Measurements from ENCODE around the gene RIOK1.
A peak's percentile ranks its signal among the peaks of the same experiment; 100 is the strongest.

RIOK1 gene

GRCh38 chr6:7409740-7410139 lies 20.1 kb downstream of the RIOK1 start:
- DNase-seq (ENCODE audit: low spot score): no peak

DNA sequence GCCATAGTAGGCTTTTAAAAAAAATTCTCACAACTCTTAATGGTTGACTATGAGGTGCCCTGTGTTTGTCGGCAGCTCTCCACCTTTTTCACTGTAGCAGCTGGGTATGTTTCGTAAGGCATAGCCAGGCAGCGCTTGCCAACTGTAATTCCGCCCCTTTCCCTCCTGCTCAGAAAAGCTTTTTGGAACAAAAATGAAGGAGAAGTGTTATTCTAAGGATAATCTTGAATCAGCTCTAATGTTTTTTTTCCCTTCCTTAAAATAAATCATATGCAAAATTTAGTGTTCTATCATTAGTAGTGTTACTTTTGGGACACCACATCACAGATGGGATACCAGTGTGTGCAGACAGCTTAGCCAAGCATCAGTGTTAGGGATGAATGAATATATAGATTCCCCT lies 21.2 kb downstream of the RIOK1 start:
- no peak for DNase-seq (ENCODE audit: low spot score)

DNA sequence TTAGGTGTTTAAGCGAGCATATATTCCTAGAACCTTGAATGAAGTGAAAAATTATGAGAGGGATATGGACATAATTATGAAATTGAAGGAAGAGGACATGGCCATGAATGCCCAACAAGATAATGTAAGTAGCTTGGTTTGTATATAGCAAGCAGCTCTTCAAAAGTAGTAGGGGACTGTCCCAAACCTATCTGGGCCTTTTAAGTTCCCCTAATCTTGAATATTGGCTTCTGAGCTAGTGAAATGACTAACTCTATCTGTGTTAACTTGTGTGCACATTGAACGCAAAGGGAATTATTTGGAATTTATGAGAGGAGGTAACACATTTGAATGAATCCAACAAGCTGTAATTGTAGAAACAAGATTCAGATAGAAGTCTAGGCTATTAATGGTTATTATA lies 21.7 kb downstream of the RIOK1 start:
- DNase-seq (ENCODE audit: low spot score): no peak

DNA sequence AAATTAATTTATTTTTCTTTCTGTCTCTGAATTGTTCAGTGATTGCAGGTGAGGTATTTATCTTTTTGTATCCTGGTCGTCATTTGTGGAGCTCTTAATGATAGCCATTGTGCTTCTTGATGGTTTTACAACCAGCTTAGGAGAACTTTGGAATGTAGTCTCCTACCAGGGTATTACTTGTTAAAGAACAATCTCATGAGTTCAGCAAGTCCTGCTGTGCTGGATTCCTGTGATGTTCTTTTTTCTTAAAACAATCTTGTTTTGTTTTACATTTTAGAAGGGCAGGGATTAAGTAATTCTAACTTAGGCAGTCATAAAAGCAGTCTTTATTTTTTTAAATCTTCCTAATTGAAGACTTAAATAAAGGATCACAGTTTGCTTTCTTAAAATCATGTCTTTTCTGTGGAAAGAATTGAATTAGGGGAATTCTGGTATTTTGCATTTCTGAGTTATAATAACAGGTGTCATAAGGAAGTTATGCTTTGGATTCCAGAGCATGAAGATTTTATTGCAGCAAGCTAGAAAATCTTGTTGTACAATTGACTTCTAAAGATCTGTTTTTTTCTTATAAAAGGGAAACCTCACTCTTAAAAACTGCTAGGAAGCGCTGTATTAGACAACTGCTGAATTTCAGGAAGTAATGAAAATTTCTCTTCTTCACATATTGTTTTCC lies 23.7 kb downstream of the RIOK1 start:
- DNase-seq (ENCODE audit: low spot score): no peak

DNA sequence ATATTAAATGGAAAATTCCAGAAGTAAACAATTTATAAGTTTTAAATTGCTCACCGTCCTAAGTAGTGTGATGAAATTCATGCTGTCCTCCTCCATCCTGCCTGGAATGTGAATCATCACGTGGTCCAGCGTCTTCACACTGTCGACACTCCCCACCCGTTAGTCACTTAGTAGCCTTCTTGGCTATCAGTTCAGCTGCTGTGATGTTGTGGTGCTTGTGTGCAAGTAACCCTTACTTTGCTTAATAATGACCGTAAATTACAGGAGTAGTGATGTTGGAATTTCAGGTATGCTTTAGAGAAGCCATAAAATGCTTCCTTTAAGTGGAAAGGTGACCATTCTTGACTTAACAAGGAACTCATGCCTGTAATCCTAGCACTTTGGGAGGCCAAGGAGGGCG lies 25.2 kb downstream of the RIOK1 start:
- DNase-seq (ENCODE audit: low spot score): peak; percentile 57

DNA sequence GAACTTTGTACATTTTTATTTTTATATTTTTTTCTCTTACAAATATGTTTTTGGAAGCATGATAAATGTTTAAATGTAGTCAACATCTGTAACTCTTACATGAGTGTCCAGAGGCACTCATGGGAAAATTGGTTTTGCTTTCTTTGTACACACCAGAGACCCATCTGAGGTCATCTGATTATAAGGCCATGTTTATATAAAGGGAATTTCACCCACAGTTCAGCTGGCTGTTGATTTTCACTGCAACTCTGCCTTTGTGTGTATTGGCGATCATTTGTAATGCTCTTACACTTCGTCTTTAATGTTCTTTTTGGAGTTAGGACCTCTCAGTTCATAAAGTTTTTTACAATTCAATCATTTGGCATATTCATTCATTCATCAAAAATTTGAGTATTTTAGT lies 28.1 kb downstream of the RIOK1 start:
- DNase-seq (ENCODE audit: low spot score): no peak

DNA sequence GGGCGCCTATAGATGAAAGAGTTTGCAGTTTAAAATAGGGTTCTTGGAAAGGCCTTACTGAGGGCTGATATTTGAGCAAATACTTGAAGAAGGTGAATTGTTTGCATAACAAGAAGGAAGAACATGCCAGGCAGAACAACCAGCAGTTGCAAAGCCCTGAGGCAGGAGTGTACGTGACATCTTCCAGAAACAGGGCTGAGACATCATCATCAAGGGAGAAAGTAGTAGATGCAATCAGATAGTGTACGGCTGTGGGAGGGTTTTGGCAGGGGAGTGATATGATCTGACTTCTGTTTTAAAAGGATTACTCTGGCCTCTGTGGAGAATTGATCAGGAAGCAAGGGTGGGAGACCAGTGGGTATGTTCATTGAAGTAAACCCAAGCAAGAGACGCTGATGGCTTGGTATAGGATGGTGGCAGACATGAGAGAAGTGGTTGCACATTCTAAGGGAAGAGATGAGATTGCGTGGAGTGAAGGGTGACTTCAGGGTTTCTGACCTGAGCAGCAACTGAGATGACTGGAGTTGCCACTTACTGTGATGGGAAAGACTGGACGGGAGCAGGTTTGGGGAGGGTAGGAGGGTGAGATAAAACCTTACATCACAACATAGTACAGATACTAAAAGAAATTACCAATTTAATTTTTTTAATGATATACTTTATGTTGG lies 28.8 kb downstream of the RIOK1 start:
- no peak for DNase-seq (ENCODE audit: low spot score)

- DNase-seq (ENCODE audit: low spot score): no peak
Observed at GRCh38 chr6:7419065-7419464, 29.5 kb downstream of the RIOK1 start.

DNA sequence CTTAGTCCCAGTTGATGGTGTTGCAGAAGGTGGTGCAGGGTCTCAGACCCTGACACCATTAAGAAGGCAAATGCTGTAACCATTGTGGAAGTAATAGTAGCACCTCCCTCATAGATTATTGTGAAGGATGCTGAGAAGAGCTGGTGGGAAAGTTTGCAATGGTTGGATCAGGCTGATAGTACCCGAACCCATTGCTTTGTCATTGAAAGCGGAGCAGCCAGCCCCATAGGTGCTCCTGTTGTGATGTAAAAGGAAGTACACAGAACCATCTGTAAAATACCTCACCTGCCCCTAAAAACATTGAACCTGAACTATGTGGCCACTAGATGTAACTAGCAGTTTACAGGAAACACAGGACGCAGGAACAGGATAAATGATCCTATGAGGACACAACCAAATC lies 31.5 kb downstream of the RIOK1 start:
- no peak for DNase-seq (ENCODE audit: low spot score)

DNA sequence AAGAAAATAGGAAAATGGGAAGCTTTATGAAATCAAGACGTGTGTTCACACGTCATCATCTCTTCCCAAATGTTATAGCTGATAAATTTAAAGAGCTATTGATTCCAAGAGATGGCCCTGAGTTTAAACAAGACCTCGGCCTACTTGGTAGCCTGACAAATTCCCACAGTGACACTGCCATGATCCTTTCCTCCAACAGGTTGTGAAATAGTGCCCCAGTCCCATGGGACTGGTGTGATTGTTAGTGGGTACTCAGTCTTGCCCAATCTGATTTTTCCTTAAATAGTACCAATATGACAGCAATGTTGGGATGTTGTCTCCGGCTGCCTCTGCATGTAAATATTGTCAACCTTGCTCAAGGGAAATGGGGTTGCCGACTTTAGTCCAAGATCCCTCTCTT lies 34.5 kb downstream of the RIOK1 start:
- DNase-seq (ENCODE audit: low spot score): no peak

- DNase-seq (ENCODE audit: low spot score): peak; percentile 77
Observed at GRCh38 chr6:7424967-7425807, 35.6 kb downstream of the RIOK1 start.

DNA sequence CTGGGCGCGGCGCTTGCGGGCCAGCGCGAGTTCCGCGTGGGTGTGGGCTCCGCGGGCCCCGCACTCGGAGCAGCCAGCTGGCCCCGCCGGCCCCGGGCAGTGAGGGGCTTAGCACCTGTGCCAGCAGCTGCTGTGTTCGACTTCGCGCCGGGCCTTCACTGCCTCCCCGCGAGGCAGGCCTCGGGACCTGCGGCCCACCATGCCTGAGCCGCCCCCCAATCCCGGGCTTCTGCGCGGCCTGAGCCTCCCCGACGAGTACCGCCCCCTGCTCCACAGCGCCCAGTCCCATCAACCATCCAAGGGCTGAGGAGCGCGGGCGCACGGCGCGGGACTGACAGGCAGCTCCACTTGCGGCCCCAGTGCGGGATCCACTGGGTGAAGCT lies 36.2 kb downstream of the RIOK1 start:
- DNase-seq (ENCODE audit: low spot score): no peak

DNA sequence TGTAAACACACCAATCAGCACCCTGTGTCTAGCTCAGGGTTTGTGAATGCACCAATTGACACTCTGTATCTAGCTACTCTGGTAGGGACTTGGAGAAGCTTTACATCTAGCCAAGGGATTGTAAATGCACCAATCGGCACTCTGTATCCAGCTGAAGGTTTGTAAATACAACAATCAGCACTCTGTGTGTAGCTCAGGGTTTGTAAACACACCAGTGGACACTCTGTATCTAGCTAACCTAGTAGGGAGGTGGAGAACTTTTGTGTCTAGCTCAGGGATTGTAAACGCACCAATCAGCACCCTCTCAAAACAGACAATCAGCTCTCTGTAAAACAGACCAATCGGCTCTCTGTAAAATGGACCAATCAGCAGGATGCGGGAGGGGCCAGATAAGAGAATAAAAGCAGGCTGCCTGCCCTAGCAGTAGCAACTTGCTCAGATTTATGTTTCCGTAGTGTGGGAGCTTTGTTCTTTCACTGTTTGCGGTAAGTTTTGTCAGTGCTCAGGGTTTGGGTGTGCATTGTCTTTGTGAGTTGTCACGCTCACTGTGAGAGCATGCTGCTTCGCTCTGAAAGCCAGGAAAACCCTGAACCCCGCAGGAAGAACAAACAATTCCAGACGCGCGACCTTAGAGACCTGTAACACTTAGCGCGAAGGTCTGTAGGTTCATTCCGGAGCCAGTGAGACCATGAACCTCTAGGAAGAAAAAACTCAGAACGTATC lies 37.0 kb downstream of the RIOK1 start:
- no peak for DNase-seq (ENCODE audit: low spot score)

DNA sequence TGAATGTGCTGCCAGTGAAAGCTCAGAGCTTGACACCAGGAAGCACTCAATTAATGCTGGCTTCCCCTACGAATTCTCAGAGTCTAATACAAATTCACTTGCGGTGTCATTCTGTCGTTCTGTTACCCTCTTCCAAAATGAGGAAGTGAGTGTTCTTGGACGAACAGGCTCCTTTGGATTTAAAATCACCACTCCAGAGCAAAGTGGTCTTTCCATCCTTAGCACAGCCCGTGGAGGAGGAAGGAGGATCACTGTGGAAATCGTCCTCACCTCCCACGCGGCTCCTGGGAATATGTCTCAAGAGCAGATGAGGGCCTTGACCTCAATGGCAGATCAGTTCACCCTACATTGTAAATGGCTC lies 41.7 kb downstream of the RIOK1 start:
- DNase-seq (ENCODE audit: low spot score): no peak

DNA sequence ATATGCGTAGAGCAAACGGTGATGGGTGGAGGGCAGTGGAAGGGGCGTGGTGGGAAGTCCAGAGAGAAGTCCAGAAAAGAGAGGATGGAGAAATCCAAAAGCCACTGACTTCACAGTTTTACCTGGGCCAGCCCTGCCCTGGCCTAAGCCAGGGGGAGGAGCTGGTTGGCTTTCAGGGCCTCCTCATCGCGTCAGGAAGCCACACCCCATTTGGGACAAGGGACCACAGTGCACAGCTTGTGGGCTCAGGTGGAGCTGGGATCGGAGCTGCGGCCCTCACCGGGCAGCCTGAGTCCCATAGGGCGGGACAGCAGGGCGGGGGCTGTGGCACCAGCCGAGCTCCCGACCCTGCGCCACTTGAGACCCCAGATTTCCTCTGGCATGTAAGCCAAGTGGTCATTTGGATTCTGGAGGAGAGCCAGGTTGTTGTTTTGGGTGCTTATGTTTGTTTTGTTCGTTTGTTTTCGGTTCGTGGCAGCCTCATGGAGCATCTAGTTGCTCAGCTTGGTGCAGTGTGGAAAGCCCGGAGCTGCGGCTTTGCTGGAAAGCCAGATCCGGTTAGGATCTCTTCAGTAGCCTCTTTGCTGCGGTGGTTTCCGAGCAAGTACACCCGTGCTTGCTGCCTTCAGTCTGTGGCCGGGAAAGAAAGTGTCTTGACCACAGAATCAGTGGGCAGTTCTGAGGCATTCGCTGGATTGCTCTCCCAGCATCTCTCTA lies 42.2 kb downstream of the RIOK1 start:
- DNase-seq (ENCODE audit: low spot score): peak; percentile 21

GRCh38 chr6:7432391-7433120 lies 42.9 kb downstream of the RIOK1 start:
- DNase-seq (ENCODE audit: low spot score): no peak

- DNase-seq (ENCODE audit: low spot score): peak; percentile 36
Observed at GRCh38 chr6:7433121-7433617, 43.6 kb downstream of the RIOK1 start.

DNA sequence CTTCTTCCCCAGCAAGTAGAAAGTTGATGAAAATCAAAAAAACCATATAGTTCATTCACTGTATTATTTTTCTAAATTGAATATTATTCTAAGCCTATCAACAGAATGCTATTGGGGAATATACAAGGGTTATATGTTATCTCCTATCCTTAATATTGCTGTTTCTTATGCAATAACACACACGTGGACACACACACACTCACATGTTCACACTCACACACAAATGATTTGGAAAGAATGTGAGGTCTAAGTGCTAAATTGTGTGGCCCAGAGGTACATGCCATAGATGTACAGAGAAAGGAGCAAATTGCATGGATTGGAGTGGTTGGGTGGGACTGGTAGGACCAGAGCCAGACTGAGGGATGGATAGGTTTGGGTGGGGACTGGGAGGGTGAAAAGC lies 45.1 kb downstream of the RIOK1 start:
- no peak for DNase-seq (ENCODE audit: low spot score)

DNA sequence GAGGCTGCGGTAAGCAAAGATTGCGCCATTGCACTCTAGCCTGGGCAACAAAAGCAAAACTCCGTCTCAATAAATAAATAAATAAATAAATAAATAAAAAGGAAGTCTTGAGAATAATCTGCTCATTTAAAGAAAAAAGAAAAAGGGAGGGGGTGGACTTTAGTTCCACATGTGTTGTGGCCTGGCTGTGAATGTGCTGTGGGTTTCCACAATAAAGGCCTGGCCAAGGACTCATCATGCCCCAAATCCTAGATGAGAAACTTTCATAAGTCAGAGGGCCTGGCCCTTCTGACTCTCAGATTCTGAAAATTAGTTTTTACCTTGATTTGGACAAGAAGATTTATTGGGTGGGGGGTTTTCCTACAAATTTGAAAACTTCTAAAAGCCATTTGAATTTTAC lies 48.4 kb downstream of the RIOK1 start:
- DNase-seq (ENCODE audit: low spot score): no peak

DNA sequence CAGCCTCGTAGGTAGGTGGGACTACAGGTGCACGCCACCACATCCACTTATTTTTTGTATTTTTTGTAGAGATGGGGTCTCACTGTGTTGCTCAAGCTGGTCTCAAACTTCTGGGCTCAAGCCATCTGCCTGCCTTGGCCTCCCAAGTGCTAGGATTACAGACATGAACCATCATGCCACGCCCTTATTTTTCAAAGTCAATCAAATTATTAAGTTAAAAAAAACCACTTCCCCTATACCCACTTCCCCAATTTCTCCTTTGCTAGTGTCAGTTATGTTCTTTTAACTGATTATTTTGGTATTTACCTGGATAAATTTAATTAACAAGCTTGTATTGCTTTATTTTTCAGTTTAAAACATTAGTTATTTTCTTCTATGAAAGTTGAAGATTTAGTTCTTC lies 49.6 kb downstream of the RIOK1 start:
- DNase-seq (ENCODE audit: low spot score): no peak

GRCh38 chr6:7440476-7440875 lies 50.9 kb downstream of the RIOK1 start:
- peak; percentile 57 for DNase-seq (ENCODE audit: low spot score)

All from AG08395 (cell line).